ENCODE measurements around the gene PXN.
"Not testable (repeated sequence)": the region's sequence is repeated elsewhere in the genome, so short reads cannot be mapped to it uniquely, and the experiment has no call there.

The PXN gene

GRCh38 chr12:120252071-120252906 is 13.2 kb downstream of the PXN start:
- Histone ChIP-seq H3K27ac (no peak overlapping the region), H4K20me1 (peaks cover 80% of the 10 kb centered on the region), H3K4me2 (peak overlapping the region; percentile 74), H3K36me3 (no peaks in the 10 kb centered on the region), H3K27me3 (peaks cover 9% of the 10 kb centered on the region; the same call in 1 of the 2 replicates), H3K9me3 (no peaks in the 10 kb centered on the region), H3K9ac (no peak overlapping the region), H3K4me3 (no peak overlapping the region), H3K4me1 (peaks cover 49% of the 10 kb centered on the region)
- TF ChIP-seq Cebpa-rat (IDR thresholded peaks at IDR 0.05): no peak

GRCh38 chr12:120251364-120252070 is 14.0 kb downstream of the PXN start:
- Histone ChIP-seq H4K20me1 (peaks cover 79% of the 10 kb centered on the region), H3K4me1 (peaks cover 49% of the 10 kb centered on the region), H3K4me2 (peak overlapping the region; percentile 74)
- H3K27me3 ChIP-seq, H3K27ac ChIP-seq, H3K4me3 ChIP-seq, H3K9me3 ChIP-seq, H3K36me3 ChIP-seq, H3K9ac ChIP-seq: not testable (repeated sequence)

DNA sequence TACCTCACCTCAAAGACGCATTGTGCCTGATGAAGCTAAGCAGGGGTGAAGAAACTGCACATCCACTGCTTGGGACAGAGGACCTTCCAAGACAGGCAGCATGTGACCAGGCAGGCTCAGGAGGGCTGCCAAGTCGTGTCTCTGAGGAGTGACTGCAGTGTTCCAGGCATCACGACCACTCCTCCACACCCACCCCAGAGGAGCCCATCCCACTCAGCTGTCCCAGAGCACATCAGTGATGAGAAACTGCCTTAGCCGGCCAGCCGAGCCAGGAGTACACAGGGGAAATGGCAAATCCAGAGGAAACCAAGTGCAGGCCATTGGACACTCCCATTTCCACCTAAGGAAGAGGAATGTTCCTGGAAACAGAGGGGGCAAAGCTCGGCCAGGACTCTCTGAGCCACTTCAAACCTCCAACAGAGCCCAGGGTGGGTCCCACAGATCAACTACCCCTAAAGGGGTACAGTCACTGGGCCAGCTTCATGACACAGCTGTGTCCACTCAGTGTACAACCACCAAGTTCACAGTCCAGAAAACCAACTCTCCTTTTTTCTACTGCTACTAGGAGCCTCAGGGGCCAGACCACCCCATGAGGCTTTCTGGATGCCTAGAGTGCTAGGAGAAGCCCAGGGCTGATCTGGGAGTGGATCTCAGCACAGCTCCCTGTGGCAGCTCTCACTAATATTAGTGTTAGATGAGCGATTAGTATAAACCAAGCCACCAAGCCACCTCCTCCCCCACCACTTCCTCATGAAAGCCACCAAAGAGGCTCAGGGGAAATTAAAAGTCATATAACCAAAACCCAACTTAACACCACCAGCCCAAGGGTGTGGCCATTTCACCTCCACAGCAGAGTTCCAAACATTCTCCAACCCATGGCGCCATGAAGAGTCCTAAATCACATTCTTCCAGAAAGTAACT is 15.4 kb downstream of the PXN start:
- Histone ChIP-seq H3K4me1 (peaks cover 53% of the 10 kb centered on the region), H4K20me1 (peaks cover 79% of the 10 kb centered on the region), H3K36me3 (no peaks in the 10 kb centered on the region), H3K4me2 (peak overlapping the region; percentile 31), H3K27me3 (peaks cover 9% of the 10 kb centered on the region; the same call in 1 of the 2 replicates), H3K4me3 (no peak overlapping the region), H3K9ac (no peak overlapping the region), H3K9me3 (no peaks in the 10 kb centered on the region), H3K27ac (no peak overlapping the region)
- no peak for TF ChIP-seq Cebpa-rat (IDR thresholded peaks at IDR 0.05)

GRCh38 chr12:120249266-120249874 is 16.2 kb downstream of the PXN start:
- TF ChIP-seq Cebpa-rat (IDR thresholded peaks at IDR 0.05): no peak
- peak overlapping the region; percentile 31; the same call in 1 of the 2 replicates for H3K4me2 ChIP-seq
- H3K9me3 ChIP-seq: no peaks in the 10 kb centered on the region
- H3K27ac ChIP-seq: no peak overlapping the region
- no peak overlapping the region for H3K9ac ChIP-seq
- H3K36me3 ChIP-seq: no peaks in the 10 kb centered on the region
- H3K4me3 ChIP-seq: no peak overlapping the region
- peaks cover 9% of the 10 kb centered on the region; the same call in 1 of the 2 replicates for H3K27me3 ChIP-seq
- peaks cover 79% of the 10 kb centered on the region for H4K20me1 ChIP-seq
- peaks cover 53% of the 10 kb centered on the region for H3K4me1 ChIP-seq

- Histone ChIP-seq H3K36me3 (no peaks in the 10 kb centered on the region), H3K4me2 (no peak overlapping the region), H3K4me1 (peaks cover 39% of the 10 kb centered on the region), H3K27me3 (peaks cover 9% of the 10 kb centered on the region; the same call in 1 of the 2 replicates), H3K9me3 (no peaks in the 10 kb centered on the region), H3K4me3 (no peak overlapping the region), H3K27ac (no peak overlapping the region), H4K20me1 (peaks cover 79% of the 10 kb centered on the region), H3K9ac (no peak overlapping the region)
- TF ChIP-seq Cebpa-rat (IDR thresholded peaks at IDR 0.05): no peak
Measured at GRCh38 chr12:120247621-120248030, 17.9 kb downstream of the PXN start.

GRCh38 chr12:120247183-120247582 is 18.3 kb downstream of the PXN start:
- H3K36me3 ChIP-seq: no peaks in the 10 kb centered on the region
- H4K20me1 ChIP-seq: peaks cover 79% of the 10 kb centered on the region
- H3K27ac ChIP-seq: no peak overlapping the region
- peaks cover 39% of the 10 kb centered on the region for H3K4me1 ChIP-seq
- no peaks in the 10 kb centered on the region for H3K9me3 ChIP-seq
- H3K9ac ChIP-seq: no peak overlapping the region
- H3K27me3 ChIP-seq: peaks cover 9% of the 10 kb centered on the region; the same call in 1 of the 2 replicates
- no peak overlapping the region for H3K4me3 ChIP-seq
- no peak for TF ChIP-seq Cebpa-rat (IDR thresholded peaks at IDR 0.05)
- no peak overlapping the region for H3K4me2 ChIP-seq

DNA sequence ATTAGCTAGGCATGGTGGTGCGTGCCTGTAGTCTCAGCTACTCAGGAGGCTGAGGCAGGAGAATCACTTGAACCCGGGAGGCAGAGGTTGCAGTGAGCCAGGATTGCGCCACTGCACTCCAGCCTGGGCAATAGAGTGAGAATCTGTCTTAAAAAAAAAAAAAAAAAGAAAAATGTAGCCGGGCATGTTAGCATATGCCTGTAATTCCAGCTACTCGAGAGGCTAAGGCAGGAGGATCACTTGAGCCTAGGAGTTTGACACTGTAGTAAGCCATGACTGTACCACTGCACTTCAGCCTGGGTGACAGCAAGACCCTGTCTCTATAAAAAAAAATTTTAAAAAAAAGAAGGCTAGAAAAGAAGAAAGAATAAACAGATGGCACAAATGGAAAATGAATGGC is 18.8 kb downstream of the PXN start:
- H4K20me1 ChIP-seq: peaks cover 79% of the 10 kb centered on the region
- H3K9ac ChIP-seq, H3K4me2 ChIP-seq, H3K9me3 ChIP-seq, H3K4me3 ChIP-seq, H3K27me3 ChIP-seq, H3K36me3 ChIP-seq, H3K27ac ChIP-seq: not testable (repeated sequence)
- H3K4me1 ChIP-seq: peaks cover 39% of the 10 kb centered on the region

DNA sequence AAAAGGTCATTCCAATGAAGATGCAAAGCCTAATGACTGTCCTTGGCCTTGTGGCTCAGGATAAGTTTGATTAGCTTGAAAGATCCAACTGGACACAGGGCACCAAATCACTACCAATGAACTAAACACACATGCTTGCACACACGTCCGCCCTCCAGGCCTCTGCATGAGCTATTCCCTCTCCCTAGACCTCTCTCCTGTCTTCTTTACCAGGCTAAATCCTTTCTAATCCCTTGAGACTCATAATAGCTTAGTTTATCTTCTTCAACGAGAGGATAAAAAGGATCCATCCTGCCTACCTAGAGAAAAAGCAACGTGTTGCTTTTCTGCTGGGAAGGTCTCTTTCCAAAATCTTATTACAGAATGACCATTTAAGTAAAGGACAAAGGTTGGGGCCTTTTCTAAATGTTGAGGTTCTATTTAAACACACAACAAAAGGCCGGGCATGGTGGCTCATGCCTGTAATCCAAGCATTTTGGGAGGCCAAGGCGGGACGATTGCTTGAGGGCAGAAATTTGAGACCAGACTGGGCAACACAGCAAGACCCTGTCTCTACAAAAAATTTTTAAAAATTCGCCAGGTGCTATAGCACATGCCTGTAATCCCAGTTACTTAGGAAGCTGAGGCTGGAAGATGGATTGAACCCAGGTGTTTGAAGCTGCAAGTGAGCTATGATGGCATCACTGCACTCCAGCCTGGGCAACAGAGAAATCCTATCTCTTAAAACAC is 22.4 kb downstream of the PXN start:
- peaks cover 44% of the 10 kb centered on the region for H3K4me1 ChIP-seq
- no peak overlapping the region for H3K27ac ChIP-seq
- no peak for TF ChIP-seq Cebpa-rat (IDR thresholded peaks at IDR 0.05)
- H4K20me1 ChIP-seq: peaks cover 75% of the 10 kb centered on the region
- 0 out of 2 replicates have a peak overlapping the region, but pooled peaks have one; percentile 11 for H3K4me2 ChIP-seq
- 0 out of 2 replicates have a peak, but pooled peaks cover 2% of the 10 kb centered on the region for H3K27me3 ChIP-seq
- H3K4me3 ChIP-seq: no peak overlapping the region
- H3K36me3 ChIP-seq: no peaks in the 10 kb centered on the region
- no peak overlapping the region for H3K9ac ChIP-seq
- H3K9me3 ChIP-seq: no peaks in the 10 kb centered on the region
